ENCODE measurements around the gene RCOR1. TPM values are rescaled to one million over a fixed set of nuclear protein-coding genes. Genes with fewer than 3 reads are reported as not detected.

RCOR1 gene
- total and polyA plus RNA-seq, 7 experiments from 2014 or later = 0.63 to 34.4 (median 19.6) TPM

DNA sequence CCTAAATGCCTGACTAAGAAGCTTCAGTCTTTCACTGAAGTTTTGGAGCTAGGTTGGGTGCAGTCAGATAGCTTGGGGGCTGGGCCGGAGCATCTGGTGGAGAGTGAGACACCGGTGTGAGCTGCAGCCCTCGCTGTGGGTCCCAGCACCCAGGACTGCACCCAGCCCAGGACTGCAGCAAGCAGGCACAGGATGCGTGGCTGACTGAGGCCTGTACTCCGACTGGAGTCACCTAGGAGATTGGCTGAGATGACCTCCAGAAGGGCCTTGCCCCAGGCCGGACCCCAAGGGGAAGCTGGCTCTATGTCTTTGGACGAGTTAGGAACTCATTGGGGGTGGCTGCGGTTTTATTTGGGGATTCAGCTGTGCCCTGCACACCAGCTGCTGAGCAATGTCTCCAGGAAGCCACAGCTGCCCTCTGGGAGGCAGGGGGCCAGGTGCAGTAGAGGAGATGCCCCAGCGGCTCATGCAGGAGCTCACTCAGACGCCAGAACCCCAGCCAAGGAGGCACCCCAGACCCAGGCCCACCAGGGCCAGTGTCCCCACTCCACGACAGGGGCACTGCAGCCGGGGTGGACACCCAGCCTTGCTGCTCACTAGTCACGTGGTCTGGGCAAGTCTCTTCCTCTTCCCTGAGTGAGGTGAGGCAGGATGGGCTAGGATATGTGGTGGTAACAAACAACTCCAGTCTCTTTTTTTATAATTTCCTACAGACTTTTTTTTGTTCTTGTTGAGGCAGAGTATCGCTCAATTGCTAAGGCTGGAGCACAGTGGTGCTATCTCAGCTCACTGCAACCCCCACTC, 31.8 kb upstream of the RCOR1 start:
- ChIA-PET CTCF (interaction anchor here (0.7 kb wide), 1 partner anchor 32 kb away, joined by 4 read pairs; no protein-coding TSS in a partner anchor), POLR2A (interaction anchor here (0.5 to 0.6 kb wide), 2 partner anchors 14 to 114 kb away, joined by 3 to 5 read pairs; no protein-coding TSS in a partner anchor)
- no peak for ATAC-seq
- Mint-ChIP-seq H3K4me3 (no peak overlapping the region), H3K4me1 (peaks cover 0 to 2% (median 0%) of the 10 kb centered on the region in 7 donors), H3K36me3 (no peaks in the 10 kb centered on the region), H3K9me3 (peaks cover 0 to 2% (median 0%) of the 10 kb centered on the region in 11 donors), H3K27ac (no peak overlapping the region), H3K27me3 (no peaks in the 10 kb centered on the region)
- Histone ChIP-seq H3K4me1 (ENCODE audit: control insufficient read depth in 2 of 2, insufficient read depth in 2 of 2, low read length in 2 of 2) (peaks cover 0 to 2% of the 10 kb centered on the region in 2 donors), H3K9me3 (ENCODE audit: control insufficient read depth in 2 of 3, low read length in 3 of 3) (no peaks in the 10 kb centered on the region), H3K27me3 (ENCODE audit: control insufficient read depth in 2 of 2, insufficient read depth in 2 of 2, low read length in 2 of 2) (no peaks in the 10 kb centered on the region), H3K27ac (ENCODE audit: low read depth, low read length) (no peak overlapping the region), H3K4me3 (ENCODE audit: low read length) (no peak overlapping the region), H3K36me3 (ENCODE audit: control insufficient read depth in 2 of 3, insufficient read depth in 3 of 3, low read length in 3 of 3) (no peaks in the 10 kb centered on the region)
- no peak for DNase-seq
- intact Hi-C loops (cut with micrococcal nuclease) = no loop called here

DNA sequence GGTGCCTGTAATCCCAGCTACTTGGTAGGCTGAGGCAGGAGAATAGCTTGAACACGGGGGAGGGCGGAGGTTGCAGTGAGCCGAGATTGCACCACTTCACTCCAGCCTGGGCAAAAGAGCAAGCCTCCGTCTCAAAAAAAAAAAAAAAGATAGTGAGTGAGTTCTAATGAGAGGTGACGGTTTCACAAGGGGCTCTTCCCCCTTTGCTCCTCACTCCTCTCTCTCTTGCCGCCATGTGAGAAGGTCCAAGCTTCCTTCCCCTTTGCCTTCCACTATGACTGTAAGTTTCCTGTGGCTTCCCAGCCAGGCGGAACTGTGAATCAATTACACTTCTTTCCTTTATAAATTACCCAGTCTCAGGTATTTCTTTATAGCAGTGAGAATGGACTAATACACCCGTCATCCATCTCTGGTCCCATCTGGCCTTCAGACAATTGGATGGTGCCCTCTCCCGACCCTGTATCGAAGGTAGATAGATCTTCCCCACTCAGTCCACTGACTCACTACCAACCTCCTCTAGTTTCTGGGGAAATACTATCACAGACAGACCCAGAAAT, 27.0 kb upstream of the RCOR1 start:
- DNase-seq = no peak
- peaks cover 0 to 2% (median 0%) of the 10 kb centered on the region in 11 donors for H3K9me3 Mint-ChIP-seq
- H3K27me3 Mint-ChIP-seq = no peaks in the 10 kb centered on the region
- Histone ChIP-seq H3K36me3 (ENCODE audit: control insufficient read depth in 2 of 3, insufficient read depth in 3 of 3, low read length in 3 of 3) (no peaks in the 10 kb centered on the region), H3K27me3 (ENCODE audit: control insufficient read depth in 2 of 2, insufficient read depth in 2 of 2, low read length in 2 of 2) (no peaks in the 10 kb centered on the region), H3K9me3 (ENCODE audit: control insufficient read depth in 2 of 3, low read length in 3 of 3) (no peaks in the 10 kb centered on the region), H3K4me3 (ENCODE audit: low read length) (no peak overlapping the region), H3K4me1 (ENCODE audit: control insufficient read depth in 2 of 2, insufficient read depth in 2 of 2, low read length in 2 of 2) (peaks cover 0 to 14% of the 10 kb centered on the region in 2 donors), H3K27ac (ENCODE audit: low read depth, low read length) (no peak overlapping the region)
- ATAC-seq = peak; percentile 87
- ChIA-PET CTCF (interaction anchor here (0.7 kb wide), 1 partner anchor 1526 kb away, joined by 6 read pairs; no protein-coding TSS in a partner anchor), POLR2A (no interaction called here)
- H3K4me1 Mint-ChIP-seq = peaks cover 10 to 16% (median 15%) of the 10 kb centered on the region in 7 donors
- intact Hi-C loops (cut with micrococcal nuclease) = no loop called here
- peak overlapping the region in 1 of 10 donors; percentile 1 for H3K4me3 Mint-ChIP-seq
- no peak overlapping the region for H3K27ac Mint-ChIP-seq
- no peaks in the 10 kb centered on the region for H3K36me3 Mint-ChIP-seq

DNA sequence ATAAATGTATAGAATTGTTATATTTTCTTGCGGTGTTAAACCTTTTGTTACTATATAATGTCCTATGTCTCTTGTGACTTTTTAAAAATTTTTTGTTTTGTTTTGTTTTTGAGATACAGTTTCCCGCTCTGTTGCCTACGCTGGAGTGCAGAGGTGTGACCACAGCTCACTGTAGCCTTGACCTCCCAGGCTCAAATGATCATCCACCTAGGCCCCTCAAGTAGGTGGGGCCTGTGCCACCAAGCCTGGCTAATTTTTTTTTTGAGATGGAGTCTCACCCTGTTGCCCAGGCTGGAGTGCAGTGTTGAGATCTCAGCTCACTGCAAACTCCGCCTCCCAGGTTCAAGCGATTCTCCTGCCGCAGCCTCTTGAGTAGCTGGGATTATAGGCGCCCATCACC, 26.5 kb upstream of the RCOR1 start:
- no peak for ATAC-seq
- H3K4me3 ChIP-seq (ENCODE audit: low read length) = no peak overlapping the region
- Mint-ChIP-seq H3K27ac (no peak overlapping the region), H3K27me3 (no peaks in the 10 kb centered on the region), H3K9me3 (peaks cover 0 to 2% (median 0%) of the 10 kb centered on the region in 11 donors), H3K4me3 (no peak overlapping the region), H3K36me3 (no peaks in the 10 kb centered on the region), H3K4me1 (peaks cover 10 to 16% (median 15%) of the 10 kb centered on the region in 7 donors)
- H3K27me3 ChIP-seq (ENCODE audit: control insufficient read depth in 2 of 2, insufficient read depth in 2 of 2, low read length in 2 of 2) = no peaks in the 10 kb centered on the region
- H3K36me3 ChIP-seq (ENCODE audit: control insufficient read depth in 2 of 3, insufficient read depth in 3 of 3, low read length in 3 of 3) = no peaks in the 10 kb centered on the region
- intact Hi-C loops (cut with micrococcal nuclease) = no loop called here
- POLR2A ChIA-PET = no interaction called here
- no peak overlapping the region for H3K27ac ChIP-seq (ENCODE audit: low read depth, low read length)
- no peaks in the 10 kb centered on the region for H3K9me3 ChIP-seq (ENCODE audit: control insufficient read depth in 2 of 3, low read length in 3 of 3)
- CTCF ChIA-PET = interaction anchor here (0.7 kb wide), 1 partner anchor 1526 kb away, joined by 6 read pairs; no protein-coding TSS in a partner anchor
- no peak for DNase-seq
- peaks cover 0 to 14% of the 10 kb centered on the region in 2 donors for H3K4me1 ChIP-seq (ENCODE audit: control insufficient read depth in 2 of 2, insufficient read depth in 2 of 2, low read length in 2 of 2)

DNA sequence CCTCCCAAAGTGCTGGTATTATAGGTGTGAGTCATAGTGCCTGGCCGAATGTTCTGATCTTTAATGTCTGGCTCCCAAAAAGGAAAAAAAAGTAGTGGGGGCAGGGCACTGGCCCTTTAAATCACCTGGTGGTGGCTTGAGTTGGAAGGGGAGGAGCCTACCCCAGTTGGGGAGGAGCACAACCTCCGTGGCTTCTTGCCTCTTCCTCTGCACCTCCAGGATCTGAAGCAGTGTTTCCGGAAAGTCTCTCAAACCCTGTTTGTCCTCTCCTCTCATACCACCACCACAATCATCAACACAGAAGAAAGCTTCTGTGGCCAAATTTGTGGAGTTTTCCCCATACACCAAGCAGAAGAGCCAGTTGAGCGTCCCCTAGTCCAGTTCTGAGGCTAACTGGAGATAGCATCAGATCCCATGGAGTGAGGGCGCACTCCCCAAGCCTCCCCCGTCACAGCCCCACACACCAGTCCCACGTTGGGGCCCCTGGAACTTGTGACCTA, 24.3 kb upstream of the RCOR1 start:
- peak overlapping the region; percentile 41 for H3K27ac ChIP-seq (ENCODE audit: low read depth, low read length)
- H3K27me3 ChIP-seq (ENCODE audit: control insufficient read depth in 2 of 2, insufficient read depth in 2 of 2, low read length in 2 of 2) = no peaks in the 10 kb centered on the region
- H3K36me3 ChIP-seq (ENCODE audit: control insufficient read depth in 2 of 3, insufficient read depth in 3 of 3, low read length in 3 of 3) = no peaks in the 10 kb centered on the region
- peaks cover 0 to 14% of the 10 kb centered on the region in 2 donors for H3K4me1 ChIP-seq (ENCODE audit: control insufficient read depth in 2 of 2, insufficient read depth in 2 of 2, low read length in 2 of 2)
- DNase-seq = peak in 8 of 9 donors; percentile 26 to 57 (median 46)
- Mint-ChIP-seq H3K27ac (peak overlapping the region; percentile 81 to 95 (median 94)), H3K36me3 (no peaks in the 10 kb centered on the region), H3K9me3 (peaks cover 0 to 2% (median 0%) of the 10 kb centered on the region in 11 donors), H3K4me1 (peaks cover 10 to 20% (median 15%) of the 10 kb centered on the region in 7 donors), H3K27me3 (no peaks in the 10 kb centered on the region), H3K4me3 (peak overlapping the region; percentile 55 to 85 (median 74))
- intact Hi-C loops (cut with micrococcal nuclease) = loop anchor here (1.0 to 2.0 kb wide), 3 partner anchors 24 to 43 kb away; partner anchors contain the start of gene RCOR1 (in 2 of the 2)
- ATAC-seq = no peak
- ChIA-PET CTCF (no interaction called here), POLR2A (interaction anchor here (0.5 to 1.1 kb wide), 3 partner anchors 23 to 254 kb away, joined by 3 to 4 read pairs (median 4); no protein-coding TSS in a partner anchor)
- H3K9me3 ChIP-seq (ENCODE audit: control insufficient read depth in 2 of 3, low read length in 3 of 3) = no peaks in the 10 kb centered on the region
- peak overlapping the region; percentile 10 for H3K4me3 ChIP-seq (ENCODE audit: low read length)

DNA sequence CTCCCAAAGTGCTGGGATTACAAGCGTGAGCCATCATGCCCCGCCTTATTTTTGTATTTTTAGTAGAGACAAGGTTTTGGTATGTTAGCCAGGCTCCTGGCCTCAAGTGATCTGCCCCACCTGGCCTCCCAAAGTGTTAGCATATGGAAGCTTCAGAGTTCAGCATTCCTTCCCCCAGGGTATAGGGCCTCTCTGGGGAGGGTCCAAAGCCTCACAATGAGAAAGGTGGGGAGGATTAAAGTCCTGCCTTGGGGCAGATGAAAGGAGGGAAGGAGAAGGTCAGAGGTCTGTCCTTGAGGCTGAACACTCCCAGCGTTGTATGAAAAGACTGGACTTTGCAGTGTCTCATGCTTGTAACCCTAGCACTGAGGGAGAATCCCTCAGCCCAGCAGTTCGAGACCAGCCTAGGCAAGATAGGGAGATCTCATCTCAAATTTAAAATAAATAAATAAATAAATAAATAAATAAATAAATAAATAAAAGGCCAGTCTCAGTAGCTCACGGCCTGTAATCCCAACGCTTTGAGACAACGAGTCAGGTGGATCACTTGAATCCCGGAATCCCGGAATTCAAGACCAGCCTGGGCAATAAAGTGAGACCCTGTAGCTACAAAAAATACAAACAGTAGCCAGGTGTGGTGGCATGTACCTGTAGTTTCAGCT, 22.0 kb upstream of the RCOR1 start:
- Histone ChIP-seq H3K4me3 (ENCODE audit: low read length) (no peak overlapping the region), H3K4me1 (ENCODE audit: control insufficient read depth in 2 of 2, insufficient read depth in 2 of 2, low read length in 2 of 2) (peaks cover 0 to 14% of the 10 kb centered on the region in 2 donors), H3K27ac (ENCODE audit: low read depth, low read length) (no peak overlapping the region), H3K9me3 (ENCODE audit: control insufficient read depth in 2 of 3, low read length in 3 of 3) (no peaks in the 10 kb centered on the region), H3K27me3 (ENCODE audit: control insufficient read depth in 2 of 2, insufficient read depth in 2 of 2, low read length in 2 of 2) (no peaks in the 10 kb centered on the region), H3K36me3 (ENCODE audit: control insufficient read depth in 2 of 3, insufficient read depth in 3 of 3, low read length in 3 of 3) (no peaks in the 10 kb centered on the region)
- no peak overlapping the region for H3K4me3 Mint-ChIP-seq
- DNase-seq (no peak), ATAC-seq (no peak)
- POLR2A ChIA-PET = interaction anchor here (1.1 kb wide), 1 partner anchor 24 kb away, joined by 5 read pairs; no protein-coding TSS in a partner anchor
- CTCF ChIA-PET = no interaction called here
- peaks cover 0 to 1% (median 0%) of the 10 kb centered on the region in 5 donors for H3K27me3 Mint-ChIP-seq
- no peak overlapping the region for H3K27ac Mint-ChIP-seq
- peaks cover 12 to 26% (median 20%) of the 10 kb centered on the region in 7 donors for H3K4me1 Mint-ChIP-seq
- no peaks in the 10 kb centered on the region for H3K36me3 Mint-ChIP-seq
- intact Hi-C loops (cut with micrococcal nuclease) = no loop called here
- no peaks in the 10 kb centered on the region for H3K9me3 Mint-ChIP-seq

DNA sequence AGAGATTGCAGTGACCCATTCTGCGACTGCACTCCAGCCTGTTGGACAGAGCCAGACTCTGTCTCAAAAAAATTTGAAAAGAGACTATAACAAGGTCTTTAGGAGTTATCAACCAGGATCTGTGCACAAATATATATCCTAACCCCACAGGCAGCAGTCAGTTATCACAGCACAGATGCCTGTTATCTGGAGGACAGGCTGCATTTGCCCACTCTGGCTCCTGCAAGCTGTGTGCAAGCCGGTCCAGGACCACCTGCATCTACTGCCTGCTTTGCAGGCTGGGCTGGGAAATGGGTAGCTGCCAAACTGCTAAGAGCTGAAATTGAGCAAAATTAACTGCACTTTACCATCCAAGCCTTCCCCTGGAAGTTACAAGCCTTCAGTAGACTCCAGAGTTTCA, 21.4 kb upstream of the RCOR1 start:
- H3K4me1 ChIP-seq (ENCODE audit: control insufficient read depth in 2 of 2, insufficient read depth in 2 of 2, low read length in 2 of 2) = peaks cover 0 to 14% of the 10 kb centered on the region in 2 donors
- intact Hi-C loops (cut with micrococcal nuclease) = no loop called here
- H3K36me3 ChIP-seq (ENCODE audit: control insufficient read depth in 2 of 3, insufficient read depth in 3 of 3, low read length in 3 of 3) = no peaks in the 10 kb centered on the region
- Mint-ChIP-seq H3K4me1 (peaks cover 12 to 26% (median 20%) of the 10 kb centered on the region in 7 donors), H3K27ac (peak overlapping the region in 1 of 9 donors; percentile 64), H3K9me3 (no peaks in the 10 kb centered on the region), H3K27me3 (peaks cover 0 to 4% (median 0%) of the 10 kb centered on the region in 5 donors), H3K4me3 (no peak overlapping the region), H3K36me3 (no peaks in the 10 kb centered on the region)
- DNase-seq = no peak
- H3K4me3 ChIP-seq (ENCODE audit: low read length) = no peak overlapping the region
- POLR2A ChIA-PET = no interaction called here
- no peak overlapping the region for H3K27ac ChIP-seq (ENCODE audit: low read depth, low read length)
- no peaks in the 10 kb centered on the region for H3K9me3 ChIP-seq (ENCODE audit: control insufficient read depth in 2 of 3, low read length in 3 of 3)
- ATAC-seq = no peak
- no peaks in the 10 kb centered on the region for H3K27me3 ChIP-seq (ENCODE audit: control insufficient read depth in 2 of 2, insufficient read depth in 2 of 2, low read length in 2 of 2)
- CTCF ChIA-PET = no interaction called here

Measured in naive thymus-derived CD4-positive, alpha-beta T cell (primary cell).